GM21529 (cell line): Measurements from ENCODE around the gene YPEL2.

Experiments used
- ATAC-seq: cut with Tn5 transposase; IDR thresholded peaks from one replicate; pipeline ENCODE4 v1.9.1; 2021; ENCODE audit not compliant: unreplicated experiment

Gene YPEL2

DNA sequence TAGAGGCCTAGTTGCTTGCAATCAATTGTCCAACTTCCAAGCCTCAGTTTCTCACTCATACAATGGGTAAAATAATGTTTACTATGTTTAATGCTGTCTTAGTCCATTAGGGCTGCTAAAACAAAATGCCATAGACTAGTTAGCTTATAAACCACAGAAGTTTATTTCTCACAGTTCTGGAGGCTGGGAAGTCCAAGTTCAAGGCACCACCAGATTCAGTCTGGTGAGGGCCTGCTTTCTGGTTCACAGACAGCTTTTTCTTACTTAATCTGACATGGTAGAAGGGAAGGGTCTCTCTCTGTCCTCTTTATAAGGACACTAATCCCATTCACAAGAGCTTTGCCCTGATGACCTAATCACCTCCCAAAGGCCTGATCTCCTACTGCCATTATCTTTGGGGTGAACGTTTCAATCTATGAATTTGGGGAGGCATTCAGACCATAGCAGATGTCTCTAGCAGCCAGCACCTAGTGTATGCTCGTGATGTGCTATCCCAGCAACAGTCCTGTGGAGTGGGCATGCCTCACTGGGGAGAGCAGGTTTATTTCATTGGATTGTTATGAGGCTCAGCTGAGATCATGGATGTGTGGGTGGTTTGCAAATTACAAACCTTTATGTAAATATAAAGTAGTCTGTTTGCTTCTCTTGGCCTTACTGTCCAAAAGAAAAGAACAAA is 25.2 kb downstream of the YPEL2 start:
- no peak for ATAC-seq

DNA sequence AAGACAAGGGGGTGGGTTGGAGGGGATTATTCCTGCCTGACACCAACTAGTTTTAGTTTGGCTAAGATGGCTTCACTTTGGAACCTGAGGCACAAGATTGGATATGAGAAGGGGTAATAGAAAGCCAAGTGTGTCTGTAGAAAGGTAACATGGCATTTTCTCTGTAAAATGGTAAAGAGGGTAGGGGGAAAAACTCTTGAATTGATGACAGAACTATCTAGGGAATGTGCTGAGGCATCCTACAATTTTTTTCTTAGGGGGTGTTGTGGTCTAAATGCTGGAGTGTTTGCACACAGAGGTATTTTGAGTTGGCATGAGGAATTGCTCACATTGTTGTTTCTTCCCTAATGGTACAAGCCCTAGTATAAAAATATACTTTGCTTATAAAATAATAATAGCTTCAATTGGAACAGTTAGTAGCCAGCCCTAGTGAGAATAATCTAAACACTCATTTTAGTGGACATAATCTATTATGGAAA is 25.8 kb downstream of the YPEL2 start:
- no peak for ATAC-seq

DNA sequence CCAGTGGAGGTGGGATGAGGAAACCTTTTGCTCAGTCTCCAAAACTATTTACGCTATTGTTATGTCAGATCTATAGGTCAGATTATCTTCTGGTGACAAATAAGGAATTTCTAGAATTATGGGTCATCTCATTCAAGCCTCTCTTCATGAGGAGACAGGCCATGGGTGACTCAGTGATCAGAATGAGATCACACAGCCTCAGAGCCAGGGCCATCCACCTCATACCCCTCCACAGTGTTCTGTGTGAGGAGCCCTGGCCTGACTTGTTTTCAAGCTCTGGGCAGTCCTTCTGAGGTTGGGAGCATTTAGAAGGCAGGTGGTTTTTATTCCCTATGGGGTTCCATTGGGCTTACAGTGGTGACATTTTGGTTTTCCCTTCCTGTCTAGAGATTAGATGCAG is 26.5 kb downstream of the YPEL2 start:
- ATAC-seq, result no peak

DNA sequence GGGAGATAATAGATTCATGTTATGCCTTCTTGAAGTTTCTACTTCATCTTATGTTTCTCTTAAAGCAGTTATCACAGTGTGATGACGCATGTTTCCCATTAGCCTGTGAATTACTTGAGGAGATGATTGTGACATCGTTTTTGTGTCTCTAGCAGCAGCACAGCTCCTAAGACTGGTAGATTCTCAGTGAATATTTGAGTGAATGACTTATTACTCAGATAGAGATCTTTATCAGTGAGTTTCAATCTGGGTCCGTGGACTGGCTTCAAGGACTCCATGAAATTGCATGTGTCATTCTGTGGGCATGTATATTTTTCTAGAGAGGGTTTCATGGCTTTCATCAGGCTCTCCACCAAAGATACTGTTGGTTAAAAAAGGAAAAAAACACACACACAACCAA is 29.9 kb downstream of the YPEL2 start:
- ATAC-seq, result no peak

DNA sequence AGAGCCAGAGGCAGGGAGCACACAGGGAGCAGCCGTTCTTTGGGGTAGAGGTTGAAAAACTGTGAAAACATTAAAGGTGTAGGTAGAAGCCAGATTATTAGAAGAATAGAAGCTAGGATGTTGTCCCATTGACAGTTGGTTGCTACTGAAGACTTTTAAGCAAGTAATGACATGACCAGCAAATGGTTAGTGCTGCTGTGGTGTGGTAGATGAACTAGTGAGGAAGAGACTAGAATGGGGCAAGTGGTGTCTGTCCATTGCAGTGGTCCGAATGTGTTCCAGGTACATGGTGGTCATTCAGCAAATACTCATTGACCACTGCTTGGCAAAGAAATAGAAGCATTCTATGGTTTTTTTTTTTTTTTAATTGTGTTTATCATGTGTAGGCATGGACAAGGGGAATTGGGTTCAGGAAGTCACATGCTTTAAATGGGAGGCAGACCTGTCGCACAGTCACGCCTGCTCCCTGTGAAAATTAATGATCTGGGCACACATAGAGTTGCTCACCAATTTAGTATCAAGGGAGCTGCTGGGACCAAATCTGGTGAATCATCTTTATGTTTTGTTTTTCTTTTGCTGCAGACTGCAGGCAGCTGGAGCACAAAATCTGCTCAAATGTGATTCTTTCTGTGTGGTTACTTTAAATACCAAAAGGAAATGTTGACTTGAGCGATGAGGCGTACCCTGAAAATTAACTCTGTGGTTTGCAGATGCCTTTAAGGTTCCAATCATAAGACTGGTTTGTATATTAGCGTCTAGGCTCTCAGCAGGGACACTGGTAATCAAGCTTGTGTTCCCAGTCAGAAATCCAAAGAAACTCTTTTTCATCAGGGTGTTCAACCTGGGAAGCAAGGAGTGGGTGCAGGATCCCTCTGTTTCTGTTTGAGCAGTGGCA is 30.7 kb downstream of the YPEL2 start:
- peak; percentile 68 for ATAC-seq

DNA sequence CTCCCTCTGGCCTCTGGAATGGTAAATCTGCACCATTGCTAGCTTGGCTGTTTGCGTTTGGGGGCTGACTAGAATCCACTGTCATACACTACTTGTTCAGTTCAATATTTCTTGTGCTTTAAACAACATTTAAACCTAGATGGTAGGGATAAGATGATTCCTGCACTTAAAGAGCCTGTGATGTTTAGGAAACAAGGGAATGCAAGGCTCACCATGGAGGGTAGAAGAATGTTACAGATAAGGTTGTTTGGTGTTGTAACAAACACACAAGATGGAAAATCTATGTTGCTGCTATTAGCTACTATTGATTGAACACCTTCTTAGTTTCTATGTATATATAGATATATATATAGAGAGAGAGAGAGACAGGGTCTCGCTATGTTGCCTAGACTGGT is 31.4 kb downstream of the YPEL2 start:
- ATAC-seq, result no peak

DNA sequence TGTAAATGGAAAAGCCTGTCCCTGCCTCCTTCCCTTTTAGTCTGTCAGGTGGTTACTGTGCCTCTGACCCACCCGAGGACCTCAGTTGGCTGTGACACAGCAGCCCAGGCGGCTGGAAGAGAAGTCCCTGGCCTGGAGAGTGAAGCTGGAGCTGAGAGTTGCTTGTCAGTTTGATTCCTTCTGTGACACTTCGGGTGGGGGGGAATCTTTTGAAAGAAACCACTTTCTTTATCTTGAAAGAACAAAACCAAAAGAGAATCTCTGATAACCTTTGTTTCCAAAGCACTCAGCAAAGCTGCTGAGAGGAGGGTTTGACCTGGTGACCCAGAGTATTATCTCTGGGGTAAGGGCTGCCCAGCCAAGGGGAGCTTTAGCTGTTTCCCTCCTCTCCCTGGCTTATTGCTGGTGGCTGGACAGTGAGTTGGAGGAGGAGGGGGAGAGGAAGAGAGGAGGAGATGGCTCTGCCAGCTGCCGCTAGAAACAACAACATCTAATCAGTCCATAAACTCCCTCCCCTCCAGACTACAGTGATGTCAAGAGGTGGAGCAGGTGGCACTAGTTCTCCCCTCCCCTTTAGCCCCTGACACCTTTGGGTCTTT is 34.0 kb downstream of the YPEL2 start:
- no peak for ATAC-seq

DNA sequence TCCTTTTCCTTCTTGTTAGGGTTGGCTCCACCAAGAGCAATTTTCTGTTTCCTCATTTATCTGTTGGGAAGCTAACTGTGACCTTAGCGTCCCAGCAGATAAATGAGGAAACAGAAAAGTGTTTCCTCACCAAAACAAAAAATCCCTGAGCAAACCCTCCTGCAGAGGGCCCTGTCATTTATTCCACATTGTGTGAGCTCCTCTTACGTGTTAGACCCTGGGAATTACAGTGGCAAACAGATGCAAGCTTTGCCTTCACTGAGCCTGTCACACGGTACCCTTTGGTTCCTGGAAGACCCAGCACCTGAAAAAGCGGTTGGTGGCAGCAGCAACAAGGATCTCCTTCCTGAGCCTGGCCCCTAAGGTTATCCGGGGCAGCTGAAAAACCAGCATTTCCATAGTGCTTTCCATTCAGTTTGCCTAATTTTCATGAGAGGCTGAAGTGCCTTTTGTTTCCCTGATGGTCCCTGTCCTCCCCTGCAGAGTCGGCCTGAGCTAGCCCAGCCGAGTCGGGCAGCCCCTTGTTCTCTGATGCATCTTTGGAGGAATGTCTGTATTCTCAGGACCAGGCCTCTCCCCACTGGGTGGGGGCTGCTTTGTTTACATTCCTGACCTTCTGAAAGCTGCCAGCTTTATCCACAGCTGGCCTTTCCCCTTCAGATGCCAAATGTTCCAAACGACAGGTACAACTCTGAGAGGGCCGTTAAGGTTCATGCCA is 34.7 kb downstream of the YPEL2 start:
- no peak for ATAC-seq

DNA sequence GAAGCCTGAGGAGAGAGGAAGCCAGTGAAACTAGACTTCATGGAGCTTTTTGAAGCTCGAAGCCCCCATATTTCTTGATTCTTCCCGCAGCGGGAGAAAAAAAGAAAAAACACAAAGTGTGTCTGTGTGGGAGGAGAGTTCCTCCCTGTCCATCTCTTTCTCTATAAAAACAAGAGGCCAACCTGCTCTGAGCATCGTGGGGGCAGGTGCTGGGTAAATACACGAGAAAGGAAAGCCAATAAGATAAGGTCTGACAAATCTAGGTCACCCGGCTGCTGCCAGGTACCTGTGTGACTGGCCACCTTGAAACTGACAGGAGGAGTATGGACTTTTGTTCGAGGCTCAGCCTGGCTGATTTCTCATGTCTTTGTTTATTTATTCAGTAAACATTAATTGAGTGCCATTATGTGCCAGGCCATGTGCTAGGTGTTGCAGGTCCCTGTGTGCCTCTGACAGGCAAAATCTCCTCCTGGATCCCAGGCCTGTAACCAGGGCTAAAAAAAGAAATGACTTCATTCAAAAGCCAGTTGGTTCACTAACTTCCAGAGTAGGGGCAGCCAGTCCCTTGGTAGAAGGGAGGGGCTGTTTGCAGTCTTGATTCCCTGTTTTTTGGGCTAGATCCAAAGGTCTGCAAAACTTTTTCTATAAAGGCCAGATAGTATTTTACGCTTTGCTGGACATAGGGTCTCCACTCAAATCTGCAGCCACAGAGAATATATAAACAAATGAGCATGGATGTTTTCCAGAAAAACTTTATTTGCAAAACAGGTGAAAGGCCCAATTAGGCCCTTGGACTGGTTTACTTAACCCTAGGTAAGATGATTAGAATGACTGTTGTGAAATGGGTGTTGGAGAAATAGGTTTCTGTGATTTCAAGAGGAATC is 35.6 kb downstream of the YPEL2 start:
- no peak for ATAC-seq

DNA sequence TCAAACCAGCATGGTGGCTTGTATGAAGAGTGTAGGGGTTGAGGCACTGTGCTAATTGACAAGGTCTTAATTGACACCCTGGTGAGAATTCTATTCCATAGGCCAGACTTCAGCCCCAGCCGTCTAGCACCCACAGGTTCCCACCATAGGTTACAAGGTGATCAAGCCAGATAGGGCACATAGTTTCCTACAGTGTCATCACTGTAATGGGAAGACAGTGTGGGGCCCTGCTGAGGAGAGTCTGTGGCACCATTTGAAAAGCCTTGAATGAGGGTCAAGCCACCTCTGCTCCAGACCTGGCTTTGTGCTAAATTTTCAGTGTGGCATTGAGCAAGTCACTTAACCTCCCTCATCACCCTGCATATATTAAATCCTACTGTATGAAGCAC is 36.2 kb downstream of the YPEL2 start:
- no peak for ATAC-seq

DNA sequence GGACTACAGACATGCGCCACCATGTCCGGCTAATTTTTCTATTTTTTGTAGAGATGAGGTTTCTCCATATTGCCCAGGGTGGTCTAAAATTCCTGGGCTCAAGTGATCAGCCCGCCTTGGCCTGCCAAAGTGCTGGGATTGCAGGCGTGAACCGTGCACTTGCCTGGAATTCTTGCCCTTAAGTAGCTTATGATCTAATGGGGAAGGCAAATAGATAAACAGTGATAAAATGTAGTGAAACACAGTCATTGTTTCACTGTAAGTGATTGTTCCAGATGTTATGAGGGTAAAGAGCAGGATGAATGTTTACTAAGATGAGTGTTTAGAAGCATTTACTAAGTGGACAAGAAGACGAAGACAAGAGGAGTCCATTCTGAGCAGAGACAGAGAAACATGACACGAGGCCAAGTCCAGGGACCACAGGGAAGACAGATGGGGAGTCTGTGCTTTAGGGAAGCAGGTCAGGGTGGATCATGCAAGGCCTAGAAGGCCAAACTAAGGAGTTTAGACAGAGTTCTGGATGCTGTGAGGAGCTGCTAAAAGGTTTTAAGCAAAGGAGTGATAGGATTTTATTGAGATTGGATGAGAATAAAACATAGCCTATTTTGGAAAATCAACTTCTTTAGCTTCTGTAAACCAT is 36.9 kb downstream of the YPEL2 start:
- no peak for ATAC-seq

DNA sequence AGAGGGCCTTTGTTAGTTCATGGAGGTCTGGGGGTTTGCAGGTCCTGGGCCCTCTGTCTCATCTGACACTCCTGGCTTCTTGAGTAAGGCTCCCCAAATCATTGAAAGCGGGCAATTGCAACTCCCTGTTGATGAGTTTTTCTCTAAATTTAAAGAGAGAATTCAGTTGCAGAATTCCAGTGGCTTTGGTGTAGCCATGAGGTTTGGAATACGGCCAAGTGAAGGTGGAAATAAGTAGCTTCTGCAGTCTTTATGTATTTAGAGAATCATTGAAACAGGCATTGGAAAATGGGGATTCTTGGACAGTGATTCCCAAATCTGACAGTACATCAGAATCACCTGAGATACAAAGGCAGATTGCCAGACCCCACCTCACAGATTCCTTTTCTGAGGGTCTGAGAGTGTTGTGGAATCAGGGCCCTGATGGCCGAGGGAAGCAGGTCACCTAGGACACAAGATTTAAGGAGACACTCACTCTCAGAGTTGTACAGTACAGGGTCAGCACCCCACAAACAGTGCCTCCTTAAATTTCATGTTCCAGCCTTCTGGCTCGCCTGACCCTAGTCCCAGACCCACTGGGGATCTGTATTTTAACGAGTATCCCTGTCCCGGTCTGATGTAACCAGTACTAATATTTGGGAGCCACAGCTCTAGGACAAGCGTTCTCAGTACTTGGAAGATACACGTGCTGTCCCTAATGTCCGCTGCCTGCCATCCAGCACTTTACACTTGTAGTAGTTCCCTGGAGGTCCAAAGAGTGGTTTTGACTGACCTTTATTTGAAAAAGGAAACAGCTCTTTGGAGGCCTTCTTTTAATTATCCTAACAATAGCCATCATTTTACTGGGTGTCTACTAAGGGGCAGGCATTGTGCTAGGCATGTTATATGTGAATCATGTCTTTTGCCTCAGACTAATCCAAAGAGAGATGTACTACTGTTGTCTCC is 37.8 kb downstream of the YPEL2 start:
- no peak for ATAC-seq

DNA sequence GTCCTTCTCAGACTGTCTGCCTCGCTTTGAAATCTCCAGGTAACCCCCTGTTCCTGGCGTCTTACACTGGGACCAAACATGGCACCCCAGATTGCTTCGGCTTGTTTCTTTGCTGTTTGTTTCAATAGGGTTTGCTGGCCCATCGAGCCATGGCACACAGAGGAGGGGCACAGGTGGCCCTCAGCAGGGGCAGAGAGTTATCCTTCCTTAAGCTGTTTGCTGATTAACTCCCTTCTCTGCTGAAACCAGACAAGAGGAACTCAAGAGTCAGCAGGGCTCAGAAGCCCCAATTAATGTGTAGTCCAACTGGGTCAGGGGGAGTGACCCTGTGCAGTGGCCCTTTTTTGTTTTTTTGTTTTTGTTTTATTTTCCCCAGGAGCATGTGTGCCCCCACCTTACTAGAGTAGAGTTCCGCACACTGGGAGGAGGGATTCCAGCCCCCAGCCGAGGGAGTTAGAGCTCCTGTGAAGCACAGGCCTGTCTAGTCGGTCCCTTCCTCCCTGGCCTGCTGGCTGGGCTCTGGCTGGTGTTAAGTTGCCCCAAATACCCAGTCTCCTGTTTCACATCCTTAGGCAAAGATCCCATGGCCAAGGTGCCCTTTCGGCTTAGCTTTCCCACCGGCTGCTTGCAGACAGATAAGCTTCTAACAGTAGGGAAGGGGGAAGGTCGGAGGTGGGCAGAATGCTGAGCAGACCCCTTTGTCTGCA is 39.3 kb downstream of the YPEL2 start:
- no peak for ATAC-seq

DNA sequence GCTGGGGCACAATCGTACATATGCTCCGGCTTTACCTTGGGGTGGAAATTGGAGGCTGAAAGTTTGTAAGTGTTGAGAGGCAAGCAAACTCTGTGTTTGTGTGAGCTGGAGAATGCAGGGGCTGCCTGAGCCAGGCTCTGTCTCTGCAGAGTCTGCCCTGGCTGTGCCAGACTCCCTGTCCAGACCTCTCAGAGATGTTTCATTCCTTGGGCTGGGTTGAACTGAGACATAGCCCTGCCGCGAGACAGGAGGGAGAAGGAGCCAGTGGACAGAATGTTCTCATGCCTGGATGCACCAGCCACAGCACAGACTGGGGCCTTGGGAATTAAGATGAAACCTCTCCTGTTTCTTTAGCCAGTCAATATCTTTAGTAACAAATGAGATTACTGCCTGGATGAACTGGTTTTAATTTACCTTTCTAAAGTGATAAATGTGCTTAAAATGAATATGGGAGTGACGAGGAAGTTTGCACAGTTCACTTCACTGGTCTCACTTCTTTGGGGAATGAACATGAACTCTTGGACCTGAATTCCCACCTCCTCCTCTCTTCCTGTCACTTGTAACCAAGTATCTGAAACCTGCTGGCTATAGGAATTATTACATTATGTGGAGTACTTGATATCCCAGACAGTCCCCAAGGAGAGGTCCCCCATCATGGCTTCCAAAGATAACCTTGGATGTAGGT is 40.1 kb downstream of the YPEL2 start:
- no peak for ATAC-seq

DNA sequence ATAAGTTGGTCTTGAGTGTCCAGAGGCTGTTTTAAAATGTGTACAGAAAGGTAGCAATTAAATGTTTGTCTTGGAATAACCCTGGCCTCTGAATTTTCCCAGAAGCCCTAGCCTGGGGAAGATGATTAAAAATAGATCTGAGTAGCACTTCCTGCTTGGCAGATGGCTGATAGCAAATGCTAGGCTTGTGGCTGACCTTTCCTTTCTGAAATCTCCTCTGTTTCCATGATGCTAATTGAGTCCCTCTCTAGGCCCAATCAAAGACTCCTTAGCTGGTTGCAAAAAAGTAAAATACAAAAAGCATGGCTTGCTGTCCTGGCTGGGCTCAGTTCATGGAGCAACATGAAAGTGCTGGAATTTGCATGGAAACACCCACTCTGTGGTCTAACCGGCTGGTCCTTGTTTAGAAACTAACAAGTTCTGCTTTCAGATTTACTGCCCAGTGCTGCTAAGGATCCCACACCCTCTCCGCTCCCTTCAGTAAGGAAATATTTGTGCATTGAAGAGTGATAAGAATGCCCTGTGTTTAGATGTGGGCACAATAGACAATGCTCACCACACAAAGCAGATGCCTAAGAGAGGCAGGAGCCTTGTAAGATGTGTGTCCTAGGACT is 40.8 kb downstream of the YPEL2 start:
- ATAC-seq, result peak; percentile 58

DNA sequence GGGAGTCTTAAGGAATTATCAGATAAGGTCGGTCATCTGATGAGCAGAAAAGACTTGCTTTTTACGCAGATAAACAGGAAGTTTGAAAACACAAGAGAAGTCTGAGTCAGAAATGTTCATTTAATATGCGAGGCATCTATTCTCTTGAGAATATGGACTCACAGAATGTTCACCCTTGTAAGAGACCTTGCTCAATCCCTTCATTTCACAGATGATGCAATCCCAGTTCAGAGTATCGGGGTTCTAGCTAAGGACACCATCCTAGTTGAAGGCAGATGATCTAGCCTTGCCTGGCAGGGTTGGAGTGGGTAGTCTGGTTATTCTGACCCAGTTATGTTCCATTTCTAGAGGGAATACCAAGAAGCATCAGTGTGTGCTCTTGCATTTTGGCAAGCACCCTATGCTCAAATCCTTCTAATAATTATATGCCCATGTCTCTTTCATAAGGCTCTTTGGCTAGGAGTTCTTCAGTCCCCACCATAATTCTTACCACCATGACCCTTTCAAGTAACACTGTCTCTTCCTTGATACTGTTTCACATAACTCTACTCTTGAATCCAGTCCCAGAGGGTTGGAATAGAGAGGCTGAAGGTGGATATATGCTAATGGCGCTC is 42.5 kb downstream of the YPEL2 start:
- no peak for ATAC-seq

DNA sequence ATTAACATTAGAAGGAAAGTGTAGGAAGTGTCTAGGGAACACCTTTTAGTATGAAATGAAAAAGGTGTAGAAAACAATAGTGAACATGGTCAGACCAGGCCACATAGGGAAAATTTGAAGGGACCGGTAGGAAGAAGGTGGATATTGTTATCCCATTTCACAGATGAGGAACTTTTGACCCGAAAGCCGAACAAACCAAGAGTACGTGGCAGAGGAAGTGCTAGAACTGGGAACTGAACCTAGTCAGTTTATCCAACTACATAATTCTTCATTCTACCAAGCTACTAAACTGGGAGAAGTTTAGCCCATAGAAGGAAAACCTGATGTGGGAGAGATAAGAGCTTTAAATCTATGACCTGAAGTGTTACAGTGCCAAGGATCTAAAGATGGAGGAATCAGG is 43.2 kb downstream of the YPEL2 start:
- ATAC-seq, result no peak
